H1 (cell line): ENCODE data around the gene ORAI3. TPM values are rescaled to one million over a fixed set of nuclear protein-coding genes. Genes with fewer than 3 reads are reported as not detected.

ENCODE experiments used
- CTCF ChIA-PET: fragments of 300-600 bp; sonication (Branson Sonifier 250); formaldehyde crosslinking; loops from one replicate; lab custom pipeline; 2021; ENCODE audit not compliant: partially characterized antibody; lab: Charles Lee
- POLR2A ChIA-PET: fragments of 300-600 bp; sonication (Branson Sonifier 250); formaldehyde crosslinking; loops from one replicate; lab custom pipeline; 2021; ENCODE audit warnings: inconsistent platforms; ENCODE audit not compliant: partially characterized antibody; lab: Charles Lee
- DNase-seq, 2 experiments: peaks; one replicate each; pipeline versions ENCODE4 v3.0.0 to v3.0.0-alpha.2; 2010 to 2022; ENCODE audit warnings: low spot score in 2 of 2, low read depth in 1 of 2, mixed read lengths in 1 of 2
- FAIRE-seq: peaks from 2 replicates; lab custom pipeline; 2011; peaks lifted over from hg19 to GRCh38; lab: Jason Lieb, UNC
- H2AFZ ChIP-seq: 2 replicates; pipeline ENCODE4 v1.8.1; 2012; ENCODE audit warnings: low read length, inconsistent platforms
- H2AK5ac ChIP-seq: 2 replicates; pipeline ENCODE4 v1.6.1; 2013; ENCODE audit warnings: low read depth, low read length
- H2BK120ac ChIP-seq: replicated peaks from 2 replicates; pipeline ENCODE3; 2013; ENCODE audit warnings: low read depth, low read length, inconsistent platforms
- H2BK12ac ChIP-seq: 2 replicates; pipeline ENCODE4 v1.6.1; 2013; ENCODE audit warnings: low read depth, low read length
- H2BK15ac ChIP-seq: 2 replicates; pipeline ENCODE4 v1.6.1; 2013; ENCODE audit warnings: low read length
- H2BK20ac ChIP-seq: 2 replicates; pipeline ENCODE4 v1.6.1; 2013; ENCODE audit warnings: low read length
- H2BK5ac ChIP-seq: 2 replicates; pipeline ENCODE4 v1.6.1; 2013; ENCODE audit warnings: low read depth, low read length
- H3K14ac ChIP-seq: 2 replicates; pipeline ENCODE4 v1.6.1; 2013; ENCODE audit warnings: inconsistent platforms; ENCODE audit not compliant: insufficient read length
- H3K18ac ChIP-seq: 2 replicates; pipeline ENCODE4 v1.6.1; 2013; ENCODE audit warnings: low read length; ENCODE audit errors: extremely low read depth
- H3K23ac ChIP-seq: 2 replicates; pipeline ENCODE4 v1.6.1; 2013; ENCODE audit warnings: inconsistent platforms; ENCODE audit not compliant: insufficient read length
- H3K23me2 ChIP-seq: 2 replicates; pipeline ENCODE4 v1.6.1; 2013; ENCODE audit warnings: low read depth, low read length
- H3K27ac ChIP-seq: 2 replicates; pipeline ENCODE4 v1.6.1; 2011; ENCODE audit warnings: low read depth, low read length, inconsistent platforms
- H3K27me3 ChIP-seq, 4 experiments: replicated peaks in 1 of 4; 1 replicate in 1 of 4; 2 replicates in 3 of 4; pipeline versions ENCODE4 v1.6.1 to v1.8.1; 2011 to 2013; ENCODE audit warnings: low read length in 3 of 4, mild to moderate bottlenecking in 3 of 4, inconsistent platforms in 2 of 4, mixed read lengths in 2 of 4, moderate library complexity in 1 of 4; ENCODE audit not compliant: control insufficient read depth in 3 of 4, insufficient read depth in 3 of 4; ENCODE audit errors: extremely low read depth in 1 of 4
- H3K36me3 ChIP-seq, 4 experiments: 2 replicates each; pipeline versions ENCODE4 v1.6.1 to v1.8.1; 2011 to 2013; ENCODE audit warnings: mild to moderate bottlenecking in 4 of 4, low read length in 3 of 4, moderate library complexity in 2 of 4, control low read depth in 1 of 4, inconsistent platforms in 1 of 4; ENCODE audit not compliant: insufficient read depth in 4 of 4, control insufficient read depth in 2 of 4
- H3K4ac ChIP-seq: replicated peaks from 2 replicates; pipeline ENCODE3; 2013; ENCODE audit warnings: low read length, low read depth, mixed read lengths, inconsistent platforms; ENCODE audit not compliant: insufficient read length
- H3K4me1 ChIP-seq, 4 experiments: replicated peaks in 1 of 4; 1 replicate in 1 of 4; 2 replicates in 3 of 4; pipeline versions ENCODE4 v1.6.1 to v1.8.1; 2011 to 2013; ENCODE audit warnings: low read length in 3 of 4, inconsistent platforms in 2 of 4, mixed read lengths in 1 of 4; ENCODE audit not compliant: insufficient read depth in 4 of 4, control insufficient read depth in 3 of 4
- H3K4me2 ChIP-seq, 2 experiments: 2 replicates each; pipeline versions ENCODE4 v1.6.1 to v1.8.1; 2011 to 2013; ENCODE audit warnings: low read depth in 2 of 2, low read length in 2 of 2, control low read depth in 1 of 2, inconsistent platforms in 1 of 2, mild to moderate bottlenecking in 1 of 2; ENCODE audit not compliant: insufficient read depth in 1 of 2
- H3K4me3 ChIP-seq, 4 experiments: fragments of 200-600, 300-600 bp in 1 of 4; sonication (generic), shearing (Covaris generic), sonication (Bioruptor Twin) in 1 of 4; 2 replicates each; pipeline versions ENCODE4 v1.5.1 to v1.8.1; 2011 to 2016; ENCODE audit warnings: low read length in 4 of 4, low read depth in 3 of 4, control low read depth in 2 of 4, inconsistent platforms in 2 of 4, mild to moderate bottlenecking in 2 of 4, mixed read lengths in 1 of 4, moderate library complexity in 1 of 4; ENCODE audit not compliant: insufficient read depth in 2 of 4; ENCODE audit errors: extremely low read depth in 1 of 4
- H3K56ac ChIP-seq: replicated peaks from 2 replicates; pipeline ENCODE3; 2013; ENCODE audit warnings: low read depth, mild to moderate bottlenecking, mixed read lengths, low read length, inconsistent platforms; ENCODE audit not compliant: insufficient read length
- H3K79me1 ChIP-seq: 2 replicates; pipeline ENCODE4 v1.6.1; 2013; ENCODE audit warnings: low read depth, low read length, control low read depth
- H3K79me2 ChIP-seq, 2 experiments: 2 replicates each; pipeline versions ENCODE4 v1.6.1 to v1.8.1; 2012 to 2013; ENCODE audit warnings: low read length in 2 of 2, mild to moderate bottlenecking in 2 of 2, inconsistent platforms in 1 of 2; ENCODE audit not compliant: insufficient read depth in 2 of 2, control insufficient read depth in 1 of 2
- H3K9ac ChIP-seq, 4 experiments: replicated peaks in 1 of 4; 1 replicate in 1 of 4; 2 replicates in 3 of 4; pipeline versions ENCODE4 v1.6.1 to v1.8.1; 2011 to 2013; ENCODE audit warnings: low read depth in 3 of 4, low read length in 3 of 4, control low read depth in 2 of 4, mild to moderate bottlenecking in 2 of 4, moderate library complexity in 2 of 4, inconsistent platforms in 1 of 4; ENCODE audit errors: extremely low read depth in 1 of 4
- H3K9me3 ChIP-seq, 2 experiments: 2 replicates each; pipeline versions ENCODE4 v1.6.1 to v1.8.1; 2012 to 2013; ENCODE audit warnings: mild to moderate bottlenecking in 2 of 2, moderate library complexity in 2 of 2, control low read depth in 1 of 2, inconsistent platforms in 1 of 2, low read depth in 1 of 2, low read length in 1 of 2, mixed read lengths in 1 of 2; ENCODE audit not compliant: insufficient read depth in 2 of 2
- H4K20me1 ChIP-seq, 2 experiments: replicated peaks in 1 of 2; 2 replicates each; pipeline versions ENCODE3 to v1.8.1; 2011 to 2013; ENCODE audit warnings: inconsistent platforms in 2 of 2, low read length in 2 of 2, mild to moderate bottlenecking in 1 of 2; ENCODE audit not compliant: insufficient read depth in 2 of 2, control insufficient read depth in 1 of 2
- H4K5ac ChIP-seq: 2 replicates; pipeline ENCODE4 v1.6.1; 2013; ENCODE audit warnings: low read length, low read depth, mixed read lengths, inconsistent platforms; ENCODE audit not compliant: insufficient read length
- H4K8ac ChIP-seq: 2 replicates; pipeline ENCODE4 v1.8.0; 2013; ENCODE audit warnings: mild to moderate bottlenecking, moderate library complexity, low read length, inconsistent platforms; ENCODE audit not compliant: insufficient read depth; ENCODE audit errors: extremely low read depth
- H4K91ac ChIP-seq: replicated peaks from 2 replicates; pipeline ENCODE3; 2013; ENCODE audit warnings: low read length, mixed read lengths, inconsistent platforms; ENCODE audit not compliant: insufficient read length
- ASH2L ChIP-seq: fragments of 200-600, 300-600 bp; sonication (generic); IDR thresholded peaks from one replicate; pipeline ENCODE4 v1.7.1; 2017; ENCODE audit warnings: low read length
- BRCA1 ChIP-seq: IDR thresholded peaks from 2 replicates; pipeline ENCODE4 v1.6.1; 2012; ENCODE audit warnings: low read depth, low read length, improper control_type of control experiment
- CHD2 ChIP-seq: IDR thresholded peaks from 2 replicates; pipeline ENCODE4 v1.6.1; 2012; ENCODE audit warnings: low read length, improper control_type of control experiment
- JUN ChIP-seq: IDR thresholded peaks from 2 replicates; pipeline ENCODE4 v1.6.1; 2011; ENCODE audit warnings: low read depth, mild to moderate bottlenecking, improper control_type of control experiment, low read length
- KDM5A ChIP-seq: fragments of 200-600 bp; IDR thresholded peaks from 2 replicates; pipeline ENCODE4 v1.7.1; 2012; ENCODE audit warnings: mild to moderate bottlenecking, low read length, inconsistent platforms, mixed read lengths
- MAFK ChIP-seq: IDR thresholded peaks from 2 replicates; pipeline ENCODE4 v1.6.1; 2012; ENCODE audit warnings: low read depth, mild to moderate bottlenecking, improper control_type of control experiment, low read length
- POLR2A ChIP-seq, 2 experiments: IDR thresholded peaks; 1 replicate in 1 of 2; 2 replicates in 1 of 2; pipeline ENCODE4 v1.6.1; 2011; ENCODE audit warnings: low read depth in 2 of 2, low read length in 2 of 2, mild to moderate bottlenecking in 2 of 2; ENCODE audit errors: control extremely low read depth in 1 of 2
- RBBP5 ChIP-seq: IDR thresholded peaks from 2 replicates; pipeline ENCODE4 v1.7.1; 2012; ENCODE audit warnings: low read depth, mild to moderate bottlenecking, inconsistent platforms, low read length, moderate library complexity, borderline replicate concordance
- SIN3A ChIP-seq, 2 experiments: IDR thresholded peaks in 1 of 2; conservative IDR thresholded peaks in 1 of 2; 2 replicates each; pipeline ENCODE4 v1.6.1; 2011 to 2012; ENCODE audit warnings: low read length in 2 of 2, improper control_type of control experiment in 1 of 2, low read depth in 1 of 2, mild to moderate bottlenecking in 1 of 2
- SIX5 ChIP-seq: IDR thresholded peaks from 2 replicates; pipeline ENCODE4 v1.6.1; 2011; ENCODE audit warnings: mild to moderate bottlenecking, low read depth, low read length
- TEAD4 ChIP-seq: IDR thresholded peaks from 2 replicates; pipeline ENCODE4 v1.6.1; 2012; ENCODE audit warnings: low read depth, low read length, inconsistent platforms, mixed read lengths
- WGBS, 2 experiments: shearing (Covaris generic) in 1 of 2; methylation state at CpG; one replicate each; pipeline versions ENCODE4 v1.1.6 to v1.1.7; 2013 to 2015; ENCODE audit warnings: low lambda C conversion rate in 2 of 2, mixed read lengths in 2 of 2, inconsistent platforms in 1 of 2, low coverage in 1 of 2, missing lambda C conversion rate in 1 of 2; ENCODE audit not compliant: insufficient replicate concordance in 2 of 2, insufficient coverage in 1 of 2, insufficient read length in 1 of 2; ENCODE audit errors: extremely low coverage in 1 of 2, missing lambda C conversion rate in 1 of 2; 5-methylcytosine and 5-hydroxymethylcytosine counted together
- polyA plus RNA-seq, 7 experiments: library from polyadenylated mRNA; depleted of rRNA in 3 of 7; stranded (reverse) in 5 of 7; unstranded in 2 of 7; fragments of >200 nt in 5 of 7; fragments of 200-250 nt in 2 of 7; gene quantifications; 1 replicate in 5 of 7; 2 replicates in 1 of 7; 4 replicates in 1 of 7; pipeline versions ENCODE4 v1.2.1 to v1.2.3, GENCODE V29; 2011 to 2013; ENCODE audit warnings: missing spikeins in 2 of 7, mixed read lengths in 2 of 7
- total RNA-seq: library from RNA; stranded (reverse); fragmentation: NEBNext Ultra II Directional; extraction: Animal tissue kit (Norgen Biotek cat#: 25700); gene quantifications from 2 replicates; pipeline ENCODE4 v1.2.1, GENCODE V29; 2021
- TF ChIP-seq, protein P1 (sequence below): IDR thresholded peaks from 2 replicates; pipeline ENCODE4 v1.6.1; 2011; ENCODE audit warnings: low read length, improper control_type of control experiment

Gene ORAI3
- total and polyA plus RNA-seq, 2 of the 8 experiments (the other 6 are each of a cell fraction or from before 2014, with no cell fraction given): 8.7 to 24.5 TPM

GRCh38 chr16:30982548-30983288 lies 33.9 kb downstream of the ORAI3 start:
- POLR2A ChIA-PET: interaction anchor here (0.7 to 5.9 kb wide), 15 partner anchors 13 to 197 kb away, joined by 3 to 45 read pairs (median 4); partner anchors contain the start of genes FUS, KAT8, ORAI3 and SETD1A
- no peak overlapping the region for H3K23ac ChIP-seq
- no peak overlapping the region for H2AK5ac ChIP-seq
- no peak overlapping the region for H4K91ac ChIP-seq
- H3K4ac ChIP-seq: no peak overlapping the region
- H3K79me1 ChIP-seq: no peaks in the 10 kb centered on the region
- H3K4me3 ChIP-seq: no peak overlapping the region
- H2BK20ac ChIP-seq: no peak overlapping the region
- peaks cover 0 to 18% of the 10 kb centered on the region in 2 experiments for H4K20me1 ChIP-seq
- H3K4me1 ChIP-seq: peaks cover 0 to 5% (median 2%) of the 10 kb centered on the region in 4 experiments; a peak in 4 of 7 replicates
- no peak overlapping the region; the same call in 1 of the 2 replicates for H4K8ac ChIP-seq
- no peak overlapping the region for H4K5ac ChIP-seq
- H3K79me2 ChIP-seq: no peaks in the 10 kb centered on the region
- H2AFZ ChIP-seq: no peak overlapping the region
- CTCF ChIA-PET: interaction anchor here (0.6 to 5.5 kb wide), 15 partner anchors 14 to 473 kb away, joined by 3 to 39 read pairs (median 4); partner anchors contain the start of genes ZNF646 and ZNF668
- no peak for FAIRE-seq
- no peak for DNase-seq
- no peak overlapping the region for H2BK15ac ChIP-seq
- no peak overlapping the region for H2BK5ac ChIP-seq
- H3K27ac ChIP-seq: no peak overlapping the region
- H3K56ac ChIP-seq: no peak overlapping the region
- no peak overlapping the region for H2BK12ac ChIP-seq
- H3K27me3 ChIP-seq: no peaks in the 10 kb centered on the region
- H3K9ac ChIP-seq: no peak overlapping the region
- no peaks in the 10 kb centered on the region for H3K9me3 ChIP-seq
- H3K14ac ChIP-seq: no peak overlapping the region
- 92% methylated on average over 16 of the region's 17 CpGs; no CpG with 5 or more reads in 1 of the 2 experiments for WGBS, 2 experiments
- H3K4me2 ChIP-seq: no peak overlapping the region
- no peak overlapping the region for H2BK120ac ChIP-seq
- H3K23me2 ChIP-seq: peaks cover 3% of the 10 kb centered on the region; the same call in 1 of the 2 replicates
- peaks cover 8 to 32% (median 22%) of the 10 kb centered on the region in 4 experiments; a peak in 6 of 8 replicates for H3K36me3 ChIP-seq
- no peak overlapping the region for H3K18ac ChIP-seq
- no peak for TF ChIP-seq ASH2L
- no peak for TF ChIP-seq JUN
- TF ChIP-seq BRCA1: no peak
- no peak for TF ChIP-seq SIX5
- TF ChIP-seq POLR2A (IDR thresholded peaks at IDR 0.05; ENCODE audit: control extremely low read depth in 1 of 2, low read depth in 2 of 2, low read length in 2 of 2): no peak
- TF ChIP-seq SIN3A (conservative IDR thresholded peaks at IDR 0.05 in 1 of 2, IDR thresholded peaks at IDR 0.05 in 1 of 2; ENCODE audit: low read depth in 1 of 2, low read length in 2 of 2): no peak
- TF ChIP-seq, protein P1, sequence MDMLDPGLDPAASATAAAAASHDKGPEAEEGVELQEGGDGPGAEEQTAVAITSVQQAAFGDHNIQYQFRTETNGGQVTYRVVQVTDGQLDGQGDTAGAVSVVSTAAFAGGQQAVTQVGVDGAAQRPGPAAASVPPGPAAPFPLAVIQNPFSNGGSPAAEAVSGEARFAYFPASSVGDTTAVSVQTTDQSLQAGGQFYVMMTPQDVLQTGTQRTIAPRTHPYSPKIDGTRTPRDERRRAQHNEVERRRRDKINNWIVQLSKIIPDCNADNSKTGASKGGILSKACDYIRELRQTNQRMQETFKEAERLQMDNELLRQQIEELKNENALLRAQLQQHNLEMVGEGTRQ: no peak
- no peak for TF ChIP-seq MAFK
- no peak for TF ChIP-seq RBBP5
- no peak for TF ChIP-seq KDM5A
- no peak for TF ChIP-seq TEAD4
- no peak for TF ChIP-seq CHD2
